Activated CD8-positive, alpha-beta memory T cell treated with anti-CD3 and anti-CD28 coated beads, Interleukin-2, amount 50 U/mL, for 1 hour (primary cell): ENCODE results near the gene PAPPA.

Experiments used
- DNase-seq: peaks from one replicate; pipeline ENCODE4 v3.0.0-alpha.2; 2020; ENCODE audit errors: extremely low read depth

PAPPA gene

DNA sequence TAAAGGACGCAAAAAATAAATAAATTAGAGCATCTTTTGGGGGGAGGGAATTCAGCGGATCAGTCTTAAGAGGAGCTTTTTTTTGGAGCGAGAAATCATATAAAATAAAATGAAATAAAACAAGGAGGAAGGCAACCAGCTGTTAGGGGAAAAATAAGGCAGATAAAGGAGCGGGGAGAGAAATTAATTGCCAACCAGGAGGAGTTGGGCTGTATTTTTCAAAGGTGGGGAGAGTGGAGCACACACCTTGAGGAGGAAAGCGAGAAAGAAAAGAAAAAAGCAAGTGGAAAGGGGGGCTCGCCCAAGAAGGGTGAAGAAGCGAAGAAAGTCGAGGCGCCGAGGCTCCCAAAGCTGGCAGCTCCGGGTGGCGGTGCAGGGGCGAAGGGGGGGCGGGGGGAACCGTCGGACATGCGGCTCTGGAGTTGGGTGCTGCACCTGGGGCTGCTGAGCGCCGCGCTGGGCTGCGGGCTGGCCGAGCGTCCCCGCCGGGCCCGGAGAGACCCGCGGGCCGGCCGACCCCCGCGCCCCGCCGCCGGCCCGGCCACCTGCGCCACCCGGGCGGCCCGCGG is at the start of gene PAPPA:
TSS of gene PAPPA (plus strand) at position 27 of the 569 bp plus-strand sequence. CDS start at position 409, 382 bp downstream.
- DNase-seq = no peak

- no peak for DNase-seq
Measured at GRCh38 chr9:116103976-116104820, 49.4 kb upstream of the PAPPA start.

DNA sequence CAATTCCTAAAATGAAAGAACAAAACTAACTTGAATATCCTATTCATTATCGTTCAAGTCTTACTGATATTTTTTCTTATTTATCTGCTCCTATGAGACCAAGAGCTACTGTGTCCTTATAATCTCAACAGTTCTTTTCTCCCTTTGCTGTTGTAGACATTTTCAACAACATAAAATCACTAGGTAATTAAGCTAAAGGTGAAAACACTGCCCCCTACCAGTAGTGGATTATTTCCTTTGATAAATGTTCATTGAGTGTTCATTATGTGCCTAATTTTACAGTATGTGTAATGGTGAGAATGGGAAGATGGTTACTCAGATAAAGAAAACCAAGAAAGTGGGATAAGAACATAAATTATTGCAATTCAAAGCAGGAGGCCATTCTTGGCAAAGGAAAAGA is 41.4 kb upstream of the PAPPA start:
- no peak for DNase-seq

DNA sequence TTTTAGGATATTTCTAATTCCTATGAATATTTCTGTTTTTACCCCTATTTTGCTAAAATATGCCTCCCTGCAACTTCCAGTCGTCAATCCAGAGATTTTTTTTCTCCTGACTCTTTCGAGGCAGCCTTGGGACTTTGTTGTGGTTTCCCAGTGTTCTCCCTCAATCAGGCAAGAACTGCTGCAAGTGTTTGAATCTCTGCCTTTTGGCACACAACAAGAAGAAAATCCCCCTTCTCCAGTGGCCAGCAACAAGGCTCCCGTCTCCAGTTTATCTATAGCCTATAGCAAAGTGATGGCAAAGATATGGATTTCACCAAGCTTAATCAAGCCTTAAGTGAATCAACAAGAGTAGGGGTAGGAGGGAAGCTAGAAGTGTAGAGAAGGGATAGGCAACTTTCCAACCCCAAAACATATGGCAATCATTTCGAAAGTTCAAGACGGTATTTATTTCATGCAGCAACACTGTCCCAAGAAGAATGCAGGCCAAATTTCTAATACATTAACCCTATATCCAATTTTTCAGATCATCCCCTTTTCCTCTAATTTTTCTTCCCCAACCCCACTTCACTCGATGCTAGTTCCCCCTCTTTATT is 37.7 kb upstream of the PAPPA start:
- no peak for DNase-seq

GRCh38 chr9:116116393-116116792 is 37.2 kb upstream of the PAPPA start:
- no peak for DNase-seq

DNA sequence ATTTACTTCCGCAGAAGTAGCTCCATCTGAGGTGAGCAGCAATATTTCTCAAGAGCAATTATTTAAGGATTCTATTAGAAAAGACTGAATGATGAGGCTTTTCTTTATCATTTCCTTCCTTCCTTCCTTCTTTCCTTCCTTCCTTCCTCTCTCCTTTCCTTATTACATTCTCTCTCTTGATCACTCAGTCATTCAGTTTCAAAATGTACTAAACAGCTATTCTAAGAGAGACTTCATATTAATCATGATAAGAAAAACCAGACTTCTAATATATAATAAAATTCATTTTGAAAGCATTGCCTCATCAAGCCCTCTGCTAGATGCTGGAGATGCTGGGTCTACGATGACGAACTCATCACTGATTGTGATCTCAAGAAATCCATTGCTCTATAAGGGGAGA is 30.4 kb upstream of the PAPPA start:
- no peak for DNase-seq

GRCh38 chr9:116124472-116125040 is 29.0 kb upstream of the PAPPA start:
- no peak for DNase-seq

DNA sequence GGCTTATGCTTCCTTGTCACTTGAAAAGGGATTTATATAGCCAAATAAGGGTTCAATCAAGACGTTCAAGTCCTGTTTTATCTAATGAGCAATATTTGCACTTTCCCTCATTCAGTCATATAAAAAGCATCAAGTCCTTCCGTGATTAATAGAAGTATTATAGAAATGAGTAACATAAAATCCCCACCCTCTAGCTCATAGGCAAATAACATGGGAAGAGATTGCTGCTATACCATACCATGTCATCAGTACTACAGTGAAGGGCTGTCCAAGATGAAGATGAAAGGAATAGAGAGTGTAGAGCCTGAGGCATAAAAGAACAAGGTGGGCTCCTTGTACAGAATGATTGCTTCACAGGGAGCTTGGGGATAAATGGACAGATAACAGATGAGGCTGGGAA is 20.4 kb upstream of the PAPPA start:
- no peak for DNase-seq

- DNase-seq = no peak
Measured at GRCh38 chr9:116134975-116135374, 18.6 kb upstream of the PAPPA start.

- DNase-seq = no peak
Measured at GRCh38 chr9:116137010-116137409, 16.6 kb upstream of the PAPPA start.

DNA sequence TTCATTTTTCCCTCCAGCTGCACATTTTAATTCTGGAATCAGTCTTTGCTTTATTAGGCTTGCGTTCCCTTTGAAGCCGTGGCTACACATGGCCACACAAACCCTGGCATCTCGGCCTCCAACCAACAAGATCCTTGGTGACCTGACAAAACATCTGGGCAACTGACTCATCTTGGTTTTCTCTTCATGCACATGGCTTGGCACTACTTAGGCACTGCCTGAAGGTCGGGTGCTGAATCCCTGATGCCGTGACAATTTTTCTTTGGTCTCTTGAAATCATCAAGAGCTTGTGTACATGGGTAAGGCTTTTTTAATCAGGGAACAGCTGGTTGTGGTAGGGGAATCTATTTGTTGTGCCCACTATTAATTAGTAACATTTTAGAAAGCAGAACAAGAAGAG is 16.0 kb upstream of the PAPPA start:
- no peak for DNase-seq

DNA sequence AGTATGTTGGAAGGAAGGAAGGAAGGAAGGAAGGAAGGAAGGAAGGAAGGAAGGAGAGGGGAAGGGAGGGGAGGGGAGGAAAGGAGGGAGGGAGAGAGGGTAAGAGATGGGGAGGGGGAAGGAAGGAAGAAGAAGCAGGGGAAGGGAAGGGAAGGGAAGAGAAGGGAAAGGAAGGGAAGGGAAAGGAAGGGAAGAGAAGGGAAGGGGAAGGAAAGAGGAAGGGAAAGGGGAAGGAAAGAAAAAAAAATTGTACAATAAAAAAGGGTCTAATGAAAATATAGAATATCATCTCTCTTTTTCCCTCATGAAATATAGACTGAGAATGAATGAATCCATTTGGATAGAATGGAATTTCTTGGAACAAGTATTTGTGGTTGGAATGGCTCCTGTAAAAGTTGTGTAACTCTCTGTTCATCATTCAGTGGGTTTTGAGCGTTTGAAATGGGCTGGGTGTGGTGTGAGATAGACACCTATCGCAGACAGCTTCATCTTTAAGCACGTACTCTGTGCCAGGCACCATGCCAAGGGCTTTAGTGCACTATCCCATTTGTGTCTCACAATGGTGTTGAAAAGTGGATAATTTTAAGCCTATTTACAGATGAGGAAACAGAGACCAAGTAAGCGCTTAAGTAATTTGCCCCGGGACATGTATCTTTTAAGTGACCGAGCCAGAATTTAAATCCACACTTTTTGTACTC is 11.6 kb upstream of the PAPPA start:
- DNase-seq = no peak

DNA sequence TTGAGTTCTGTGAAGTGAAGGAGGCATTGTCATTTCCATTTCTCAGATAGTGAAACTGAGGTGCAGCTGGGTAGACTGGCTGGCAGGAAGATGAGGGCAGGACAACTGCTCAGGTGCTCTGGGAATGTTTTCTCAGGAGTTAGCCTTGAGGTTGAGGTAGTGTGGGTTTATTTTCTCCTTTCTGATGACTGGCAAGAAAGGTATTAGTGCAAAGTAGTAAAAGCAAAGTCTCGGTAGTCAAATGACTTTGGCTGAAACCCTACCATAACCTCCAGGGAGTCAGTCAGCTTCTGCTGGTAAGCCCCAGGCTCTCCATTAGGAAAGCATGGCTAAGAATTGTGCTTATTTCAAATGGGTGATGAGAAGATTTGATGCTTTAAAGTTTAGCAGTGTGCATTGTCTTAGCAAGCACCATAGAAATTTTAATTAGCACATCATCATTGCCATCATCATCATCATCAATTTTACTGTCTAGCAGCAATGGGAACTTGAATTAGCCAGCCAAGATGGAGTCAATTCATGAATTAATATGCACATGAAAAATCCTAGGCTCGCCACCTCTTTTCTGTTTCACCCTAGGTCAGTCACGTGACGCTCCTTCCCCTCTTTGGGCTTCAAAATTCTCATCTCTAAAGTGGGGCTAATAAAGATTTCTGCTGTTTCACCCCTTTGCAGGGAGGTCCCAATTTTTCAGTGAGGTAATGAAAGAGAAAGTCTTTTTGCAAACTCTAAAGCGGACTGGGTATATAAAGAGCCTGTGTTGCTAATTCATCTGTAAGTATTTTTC is 10.7 kb upstream of the PAPPA start:
- DNase-seq = no peak

DNA sequence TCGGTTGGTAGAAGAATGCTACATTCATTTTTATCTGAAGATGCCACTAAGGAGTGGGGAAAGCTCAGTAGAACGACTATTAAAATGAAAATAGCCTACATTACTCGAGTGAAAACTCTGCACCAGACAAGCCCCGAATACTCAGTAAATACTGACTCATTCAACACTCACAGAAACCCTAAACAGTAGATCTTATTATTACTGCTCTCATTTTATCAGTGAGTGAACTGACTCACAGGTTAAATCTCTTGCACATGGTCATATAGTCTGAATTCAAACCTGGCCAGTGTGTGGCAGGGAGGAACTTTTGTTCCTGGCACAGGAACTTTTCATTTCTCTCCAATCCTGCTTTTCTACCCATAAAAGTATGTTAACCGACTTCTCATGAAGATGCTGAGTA is 9.6 kb upstream of the PAPPA start:
- no peak for DNase-seq

GRCh38 chr9:116144555-116144954 is 9.0 kb upstream of the PAPPA start:
- DNase-seq = no peak

DNA sequence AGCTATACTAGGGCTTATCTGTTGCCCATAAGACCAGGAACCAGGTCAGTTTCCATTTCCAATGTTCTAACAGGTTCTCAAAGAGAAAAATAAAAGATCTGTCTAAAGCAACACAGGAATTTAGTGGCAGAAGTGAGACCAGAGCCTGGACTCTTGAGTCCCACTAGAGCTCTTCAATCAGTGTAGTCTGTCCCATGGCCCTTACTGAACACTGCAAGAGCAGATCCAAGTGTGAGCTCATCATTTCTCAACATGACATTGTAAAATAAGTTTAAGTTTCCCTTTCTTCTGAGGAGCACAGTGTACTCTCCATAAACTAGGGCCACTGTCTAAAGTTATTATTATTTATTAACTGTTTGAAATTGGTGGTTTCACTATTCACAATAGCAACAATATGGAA is 8.6 kb upstream of the PAPPA start:
- no peak for DNase-seq

DNA sequence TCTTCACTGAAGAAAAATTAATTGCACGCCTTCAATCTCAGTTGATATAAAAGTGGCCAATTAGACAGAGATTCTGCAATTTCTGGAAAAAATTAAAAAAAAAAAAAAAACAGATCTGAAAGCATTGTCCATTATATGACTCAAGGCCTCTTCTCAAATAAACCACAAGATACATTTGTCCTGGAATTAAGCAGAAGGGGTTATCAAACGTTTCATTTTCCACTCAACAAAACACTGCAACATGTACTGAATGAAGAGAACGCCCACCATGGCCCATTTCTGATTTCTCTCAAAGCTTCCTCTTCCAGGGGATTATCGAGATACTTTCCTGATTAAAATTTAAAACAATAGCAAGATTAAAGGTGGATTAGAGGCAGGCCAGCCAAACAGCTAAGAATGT is 5.8 kb upstream of the PAPPA start:
- DNase-seq = no peak

GRCh38 chr9:116149844-116150243 is 3.7 kb upstream of the PAPPA start:
- no peak for DNase-seq

DNA sequence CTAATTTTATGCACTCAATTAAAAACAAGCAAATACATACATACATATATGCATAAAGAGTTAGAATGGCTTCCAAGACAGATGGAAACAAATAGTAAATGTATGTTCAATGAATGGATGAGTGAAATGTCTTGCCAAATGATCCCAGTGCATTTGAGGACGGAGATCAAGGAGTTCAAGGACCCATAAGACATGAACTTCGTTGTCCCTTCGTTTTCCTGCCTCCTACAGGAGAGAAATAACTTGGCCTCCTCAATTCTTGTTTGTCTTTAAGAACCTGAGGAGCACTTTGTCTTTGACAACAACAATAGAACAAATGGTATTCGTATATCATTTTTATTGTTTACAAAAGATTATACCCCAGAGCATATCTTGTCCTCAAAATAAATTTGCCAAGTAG is 2.4 kb upstream of the PAPPA start:
- DNase-seq = no peak

DNA sequence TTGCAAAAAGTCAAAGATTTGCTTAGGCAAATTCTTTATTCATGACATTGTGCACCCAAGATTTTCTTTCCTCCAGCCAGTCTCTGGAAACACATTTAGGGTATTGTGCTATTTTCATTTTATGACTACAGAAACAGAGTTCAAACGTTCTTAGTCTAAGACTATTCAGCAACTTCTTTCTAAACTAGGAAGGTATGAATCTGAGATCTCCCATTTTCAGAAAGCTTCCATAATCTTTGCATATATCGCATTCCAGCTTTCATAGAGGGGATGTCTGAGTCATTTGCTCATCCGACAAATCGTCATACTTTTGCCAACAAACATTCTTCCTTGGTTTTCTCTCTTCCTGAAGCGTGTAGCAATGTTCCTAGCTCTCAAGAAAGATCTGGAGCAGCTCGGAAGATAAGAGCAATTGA is 1.6 kb upstream of the PAPPA start:
- DNase-seq = no peak

DNA sequence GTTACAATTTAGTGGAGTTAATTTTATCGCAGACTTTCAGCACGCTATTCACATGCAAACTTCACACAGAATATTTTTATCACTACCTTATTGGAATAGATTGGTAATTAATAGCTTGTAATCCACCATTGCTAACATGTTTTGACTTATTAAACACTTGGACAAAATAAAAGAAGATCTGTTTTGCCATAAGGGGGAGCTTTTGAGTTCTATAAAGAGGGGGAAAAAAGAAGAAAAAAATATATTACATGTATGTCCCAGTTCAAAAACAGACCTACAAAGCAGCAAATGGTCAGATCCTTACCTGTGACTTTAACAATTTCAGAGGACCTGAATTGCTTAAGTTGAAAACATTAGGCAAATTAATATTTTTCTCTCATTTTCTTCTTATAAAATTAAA is 1.2 kb upstream of the PAPPA start:
- DNase-seq = no peak
